MM.1S (cell line): ENCODE results near the gene PCDHA5.

Source experiments
- CTCF ChIP-seq: fragments of 300-600 bp; sonication (generic); IDR thresholded peaks from 2 replicates; pipeline ENCODE4 v1.5.1; 2016; ENCODE audit warnings: antibody characterized with exemption, low read length, mixed read lengths
- EZH2 ChIP-seq: fragments of 300-600 bp; sonication (generic); optimal IDR thresholded peaks from 2 replicates; pipeline ENCODE3; 2017; ENCODE audit warnings: low read depth, mild to moderate bottlenecking, antibody characterized with exemption, low read length, mixed read lengths

- peak; percentile 54 for TF ChIP-seq CTCF
- TF ChIP-seq EZH2: no peak
Measured at GRCh38 chr5:140840978-140841962, 19.9 kb downstream of the PCDHA5 start, which contains the start of gene PCDHA8.
